Memory B cell (primary cell): Measurements from ENCODE around the gene ADD1.

ENCODE experiments used
- ATAC-seq: fragments of 150-1000 bp; cut with Tn5 transposase; 2 replicates; pipeline ENCODE4 v1.10.0; 2021; ENCODE audit warnings: low read depth, mild to moderate bottlenecking, moderate library complexity
- DNase-seq, 2 donors: peaks; one replicate each; pipeline ENCODE4 v3.0.0; 2022; ENCODE audit warnings: low spot score in 2 of 2
- H3K27ac Mint-ChIP-seq: one replicate; pipeline ENCODE4 v1.8.0; 2022; ENCODE audit warnings: mild to moderate bottlenecking, moderate library complexity, mixed read lengths
- H3K27me3 Mint-ChIP-seq: one replicate; pipeline ENCODE4 v1.8.0; 2022; ENCODE audit warnings: mixed read lengths
- H3K36me3 Mint-ChIP-seq: one replicate; pipeline ENCODE4 v1.8.0; 2022; ENCODE audit warnings: mild to moderate bottlenecking, mixed read lengths
- H3K4me1 Mint-ChIP-seq: one replicate; pipeline ENCODE4 v1.8.0; 2022; ENCODE audit warnings: mixed read lengths
- H3K4me3 Mint-ChIP-seq: one replicate; pipeline ENCODE4 v1.8.0; 2022; ENCODE audit warnings: mild to moderate bottlenecking, moderate library complexity, mixed read lengths
- H3K9me3 Mint-ChIP-seq: one replicate; pipeline ENCODE4 v1.8.0; 2022; ENCODE audit warnings: mixed read lengths

ADD1 gene

DNA sequence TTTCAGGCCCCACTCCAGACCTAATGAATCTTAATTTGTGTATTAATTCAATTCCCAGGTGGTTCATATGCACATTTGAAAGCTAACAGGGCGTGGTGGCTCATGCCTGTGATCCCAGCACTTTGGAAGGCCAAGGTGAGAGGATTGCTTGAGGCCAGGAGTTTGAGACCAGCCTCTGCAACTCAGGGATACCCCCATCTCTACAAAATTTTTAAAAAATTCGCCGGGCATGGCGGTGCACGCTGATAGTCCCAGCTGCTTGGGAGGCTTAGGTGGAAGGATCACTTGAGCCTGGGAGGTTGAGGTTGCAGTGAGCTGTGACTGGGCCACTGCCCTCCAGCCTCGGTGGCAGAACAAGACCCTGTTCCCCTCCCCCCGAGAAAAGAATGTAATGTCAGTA lies 31.2 kb downstream of the ADD1 start:
- Mint-ChIP-seq H3K27ac (no peak overlapping the region), H3K36me3 (peaks cover 24% of the 10 kb centered on the region), H3K4me3 (no peak overlapping the region), H3K9me3 (no peaks in the 10 kb centered on the region), H3K4me1 (peaks cover 17% of the 10 kb centered on the region), H3K27me3 (no peaks in the 10 kb centered on the region)
- ATAC-seq, result no peak
- DNase-seq, result no peak

DNA sequence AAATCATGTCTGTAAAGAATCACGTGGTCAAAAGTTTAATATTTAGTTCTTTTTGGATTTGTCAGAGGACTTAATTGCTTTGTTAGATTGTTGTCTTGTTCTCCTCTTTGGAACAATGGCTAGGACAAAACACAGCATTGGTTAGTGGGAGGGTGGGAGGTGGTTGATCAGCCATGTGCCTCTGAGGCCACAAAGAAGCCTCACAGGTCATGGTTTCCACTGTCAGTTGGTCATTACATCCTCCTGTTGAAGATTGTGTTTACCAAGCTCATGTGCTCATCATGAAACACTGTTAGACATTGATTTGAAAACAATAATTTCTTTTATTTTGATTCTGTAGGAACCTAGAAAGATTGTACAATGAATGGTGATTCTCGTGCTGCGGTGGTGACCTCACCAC lies 31.9 kb downstream of the ADD1 start:
- H3K27me3 Mint-ChIP-seq, result no peaks in the 10 kb centered on the region
- peaks cover 18% of the 10 kb centered on the region for H3K4me1 Mint-ChIP-seq
- ATAC-seq, result no peak
- peaks cover 27% of the 10 kb centered on the region for H3K36me3 Mint-ChIP-seq
- no peak for DNase-seq
- H3K27ac Mint-ChIP-seq, result no peak overlapping the region
- no peak overlapping the region for H3K4me3 Mint-ChIP-seq
- H3K9me3 Mint-ChIP-seq, result no peaks in the 10 kb centered on the region

DNA sequence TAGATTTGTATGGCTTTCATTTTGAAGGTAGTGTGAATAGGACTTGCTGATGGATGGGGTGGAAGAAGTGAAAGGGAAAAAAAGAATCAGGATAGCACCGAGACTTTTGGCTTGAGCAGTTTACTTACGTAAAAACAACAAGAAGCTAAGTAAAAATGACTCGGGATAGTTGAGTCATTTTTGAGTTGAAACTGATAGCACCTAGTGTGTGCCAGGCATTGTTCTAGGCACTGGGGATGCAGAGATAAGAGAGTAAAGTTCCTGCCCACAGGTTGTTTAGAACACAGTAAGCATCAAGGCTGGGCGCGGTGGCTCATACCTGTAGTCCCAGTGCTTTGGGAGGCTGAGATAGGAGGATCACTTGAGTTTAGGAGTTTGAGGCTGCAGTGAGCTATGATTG lies 34.7 kb downstream of the ADD1 start:
- Mint-ChIP-seq H3K27ac (peak overlapping the region; percentile 8), H3K4me3 (no peak overlapping the region), H3K36me3 (peaks cover 26% of the 10 kb centered on the region), H3K27me3 (no peaks in the 10 kb centered on the region), H3K4me1 (peaks cover 13% of the 10 kb centered on the region), H3K9me3 (no peaks in the 10 kb centered on the region)
- ATAC-seq (no peak), DNase-seq (no peak)

DNA sequence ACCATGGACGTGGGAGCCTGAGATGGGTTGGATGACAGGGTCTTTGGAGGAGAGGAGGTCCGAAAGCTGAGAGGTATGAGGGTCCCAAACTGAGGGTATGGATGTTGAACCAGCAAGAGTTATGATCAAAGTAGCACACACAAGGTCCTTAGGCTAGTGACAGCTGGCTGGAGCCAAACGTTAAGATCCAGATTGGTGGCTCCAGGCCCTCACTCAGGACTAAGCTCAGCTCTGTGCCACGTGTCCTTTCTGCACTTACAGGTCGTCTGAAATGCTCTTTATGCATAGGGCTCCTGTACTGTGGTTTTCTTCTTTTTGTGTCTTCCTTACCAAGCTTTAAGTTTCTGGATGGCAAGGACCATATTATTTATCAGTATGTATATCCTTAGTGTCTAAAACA lies 35.4 kb downstream of the ADD1 start:
- peaks cover 13% of the 10 kb centered on the region for H3K4me1 Mint-ChIP-seq
- DNase-seq (no peak), ATAC-seq (no peak)
- H3K36me3 Mint-ChIP-seq, result peaks cover 26% of the 10 kb centered on the region
- no peak overlapping the region for H3K4me3 Mint-ChIP-seq
- no peaks in the 10 kb centered on the region for H3K9me3 Mint-ChIP-seq
- H3K27ac Mint-ChIP-seq, result no peak overlapping the region
- no peaks in the 10 kb centered on the region for H3K27me3 Mint-ChIP-seq

DNA sequence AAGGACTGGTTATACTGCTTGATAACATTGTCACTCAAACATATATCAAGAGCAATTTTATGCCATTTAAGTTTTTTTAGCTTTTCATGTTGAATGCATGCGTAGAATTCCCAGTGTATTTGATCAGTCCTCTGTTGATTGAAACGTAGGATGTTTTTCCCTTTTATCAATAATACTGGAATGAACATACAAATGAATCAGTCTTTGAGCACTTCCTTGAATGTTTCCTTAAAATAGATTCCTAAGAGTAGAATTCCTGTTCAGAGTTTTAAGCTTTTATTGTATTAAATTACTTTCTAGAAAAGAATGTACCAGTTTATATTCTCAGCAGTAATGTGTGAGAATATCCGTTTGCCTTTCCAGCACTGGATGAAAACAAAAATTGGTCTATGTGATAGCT lies 37.8 kb downstream of the ADD1 start:
- Mint-ChIP-seq H3K27ac (no peak overlapping the region), H3K4me3 (no peak overlapping the region), H3K4me1 (peaks cover 13% of the 10 kb centered on the region), H3K27me3 (no peaks in the 10 kb centered on the region), H3K36me3 (peaks cover 41% of the 10 kb centered on the region), H3K9me3 (no peaks in the 10 kb centered on the region)
- DNase-seq (no peak), ATAC-seq (no peak)

DNA sequence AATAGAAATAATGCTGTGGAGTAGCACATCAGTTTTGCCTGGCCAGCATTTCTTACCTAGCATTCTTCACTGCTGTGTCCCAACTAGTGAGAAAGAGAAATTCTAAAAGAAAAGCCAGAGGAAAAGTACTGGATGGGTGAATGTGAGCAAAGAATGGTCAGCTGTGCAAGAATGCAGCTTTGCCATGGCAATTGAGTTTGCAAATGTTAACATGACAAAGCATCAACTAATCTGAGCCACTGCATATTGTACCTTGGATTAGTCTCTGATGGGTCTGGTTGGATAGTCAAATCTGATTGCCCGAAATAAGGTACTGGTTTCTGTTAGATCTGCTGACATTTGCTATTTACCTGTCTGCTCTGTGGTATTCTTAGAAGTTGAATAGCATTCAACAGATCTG lies 38.7 kb downstream of the ADD1 start:
- Mint-ChIP-seq H3K4me1 (peaks cover 14% of the 10 kb centered on the region), H3K27me3 (no peaks in the 10 kb centered on the region), H3K9me3 (no peaks in the 10 kb centered on the region), H3K27ac (no peak overlapping the region), H3K4me3 (no peak overlapping the region), H3K36me3 (peaks cover 45% of the 10 kb centered on the region)
- ATAC-seq, result no peak
- DNase-seq, result no peak

DNA sequence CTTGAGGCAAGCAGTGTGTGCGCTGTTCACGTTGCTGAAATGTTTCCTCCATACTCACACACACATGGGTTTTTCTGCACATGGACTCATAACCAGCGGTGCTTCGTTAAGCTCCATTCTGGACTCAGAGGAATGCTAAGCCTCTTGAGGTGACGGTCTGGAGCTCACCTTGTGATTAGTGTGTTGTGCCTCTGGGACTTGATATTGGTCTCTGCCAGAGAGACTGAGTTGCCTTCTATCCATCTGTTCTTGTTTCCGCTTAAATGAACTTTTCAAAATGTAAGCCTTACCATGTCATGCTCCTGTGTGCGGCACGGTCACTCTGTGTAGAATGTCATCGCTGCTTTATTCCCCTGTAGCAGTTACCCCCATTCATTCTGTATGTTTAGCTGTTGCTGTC lies 42.5 kb downstream of the ADD1 start:
- no peak overlapping the region for H3K4me3 Mint-ChIP-seq
- H3K4me1 Mint-ChIP-seq, result peaks cover 4% of the 10 kb centered on the region
- H3K27me3 Mint-ChIP-seq, result no peaks in the 10 kb centered on the region
- DNase-seq, result no peak
- H3K27ac Mint-ChIP-seq, result peak overlapping the region; percentile 28
- peaks cover 31% of the 10 kb centered on the region for H3K36me3 Mint-ChIP-seq
- H3K9me3 Mint-ChIP-seq, result no peaks in the 10 kb centered on the region
- no peak for ATAC-seq

DNA sequence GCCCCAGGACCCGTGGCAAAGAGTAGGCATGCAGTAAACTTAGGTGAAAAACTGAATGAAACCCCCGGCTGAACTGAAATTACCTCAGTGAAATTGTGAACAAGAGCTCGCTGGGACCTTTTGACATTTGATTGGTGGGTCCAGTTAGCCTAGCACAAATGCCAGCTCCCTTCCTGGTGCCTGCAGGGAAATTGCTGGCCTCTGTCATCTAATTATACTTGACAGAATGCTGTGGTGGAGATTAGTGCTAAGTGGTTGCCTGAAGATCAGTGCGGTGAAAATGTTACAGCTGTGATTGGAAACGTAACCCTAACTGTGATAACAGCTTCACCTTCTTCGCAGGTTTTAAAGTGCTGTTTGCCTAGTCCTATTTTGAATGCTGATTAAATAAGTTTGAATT lies 43.0 kb downstream of the ADD1 start:
- no peaks in the 10 kb centered on the region for H3K9me3 Mint-ChIP-seq
- ATAC-seq, result no peak
- peaks cover 5% of the 10 kb centered on the region for H3K4me1 Mint-ChIP-seq
- DNase-seq, result no peak
- no peaks in the 10 kb centered on the region for H3K27me3 Mint-ChIP-seq
- H3K27ac Mint-ChIP-seq, result peak overlapping the region; percentile 28
- peaks cover 30% of the 10 kb centered on the region for H3K36me3 Mint-ChIP-seq
- no peak overlapping the region for H3K4me3 Mint-ChIP-seq

DNA sequence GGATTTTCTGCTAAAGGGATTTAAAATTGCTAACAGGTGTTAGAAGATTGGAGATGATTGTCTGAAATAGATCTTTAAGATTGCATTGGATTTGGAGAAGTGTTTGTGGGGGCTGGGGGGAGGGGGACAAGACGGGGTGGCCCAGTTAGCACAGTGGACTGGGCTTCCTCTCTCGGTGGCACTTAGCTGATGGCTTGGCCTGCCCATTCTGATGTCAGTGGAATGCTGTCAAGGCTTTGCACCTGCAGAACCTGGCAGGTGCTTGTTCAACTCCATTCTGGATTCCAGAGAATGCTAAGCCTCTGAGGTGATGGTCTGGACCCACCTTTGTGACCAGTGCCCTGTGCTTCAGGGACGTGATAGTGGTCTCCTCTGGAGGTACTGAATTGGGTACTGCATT lies 43.7 kb downstream of the ADD1 start:
- DNase-seq, result no peak
- no peak for ATAC-seq
- H3K27me3 Mint-ChIP-seq, result no peaks in the 10 kb centered on the region
- no peak overlapping the region for H3K4me3 Mint-ChIP-seq
- H3K36me3 Mint-ChIP-seq, result peaks cover 32% of the 10 kb centered on the region
- H3K27ac Mint-ChIP-seq, result no peak overlapping the region
- H3K4me1 Mint-ChIP-seq, result peaks cover 7% of the 10 kb centered on the region
- H3K9me3 Mint-ChIP-seq, result no peaks in the 10 kb centered on the region

DNA sequence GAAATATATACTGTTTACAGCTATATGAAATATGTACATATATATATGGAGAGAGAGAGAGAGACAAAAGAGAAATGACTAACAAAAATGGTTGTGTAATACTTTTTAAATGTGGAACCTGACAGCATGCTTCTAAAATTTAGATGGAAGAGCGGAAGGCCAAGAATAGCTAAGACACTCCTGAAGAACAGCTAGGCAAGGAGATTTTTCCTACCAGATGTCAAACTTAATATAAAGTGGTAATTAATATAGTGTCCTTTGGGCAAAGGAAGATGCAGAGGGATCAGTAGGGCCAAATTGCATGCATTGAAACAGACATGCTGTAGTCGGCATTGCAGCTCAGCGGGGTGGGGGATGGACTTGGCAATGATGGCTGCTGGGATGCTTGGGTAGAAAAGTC lies 45.2 kb downstream of the ADD1 start:
- H3K27ac Mint-ChIP-seq, result no peak overlapping the region

DNA sequence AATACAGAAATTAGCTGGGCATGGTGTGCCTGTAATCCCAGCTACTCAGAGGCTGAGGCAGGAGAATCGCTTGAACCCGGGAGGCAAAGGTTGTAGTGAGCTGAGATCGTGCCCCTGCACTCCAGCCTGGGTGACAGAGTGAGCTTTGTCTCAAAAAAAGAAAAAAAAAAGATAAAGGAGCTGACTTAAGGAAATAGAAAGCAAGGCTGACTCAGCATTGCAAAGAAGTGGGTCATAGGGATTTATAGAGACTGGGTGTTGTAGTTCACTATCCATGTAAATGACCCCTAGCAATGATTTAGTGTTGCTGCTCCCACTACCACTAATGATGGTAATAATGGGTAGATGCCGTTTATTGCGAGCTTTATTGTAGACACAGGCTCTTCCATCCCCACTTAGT lies 47.6 kb downstream of the ADD1 start:
- H3K4me1 Mint-ChIP-seq, result peaks cover 9% of the 10 kb centered on the region
- no peak for DNase-seq
- H3K36me3 Mint-ChIP-seq, result peaks cover 29% of the 10 kb centered on the region
- no peaks in the 10 kb centered on the region for H3K27me3 Mint-ChIP-seq
- H3K27ac Mint-ChIP-seq, result peak overlapping the region; percentile 53
- ATAC-seq, result no peak
- H3K9me3 Mint-ChIP-seq, result no peaks in the 10 kb centered on the region
- H3K4me3 Mint-ChIP-seq, result no peak overlapping the region

More for the DNA sequence above, 45.2 kb downstream of the ADD1 start:
- Mint-ChIP-seq H3K36me3 (peaks cover 32% of the 10 kb centered on the region), H3K9me3 (no peaks in the 10 kb centered on the region), H3K4me1 (peaks cover 7% of the 10 kb centered on the region), H3K27me3 (no peaks in the 10 kb centered on the region), H3K4me3 (no peak overlapping the region)
- ATAC-seq (no peak), DNase-seq (no peak)

DNA sequence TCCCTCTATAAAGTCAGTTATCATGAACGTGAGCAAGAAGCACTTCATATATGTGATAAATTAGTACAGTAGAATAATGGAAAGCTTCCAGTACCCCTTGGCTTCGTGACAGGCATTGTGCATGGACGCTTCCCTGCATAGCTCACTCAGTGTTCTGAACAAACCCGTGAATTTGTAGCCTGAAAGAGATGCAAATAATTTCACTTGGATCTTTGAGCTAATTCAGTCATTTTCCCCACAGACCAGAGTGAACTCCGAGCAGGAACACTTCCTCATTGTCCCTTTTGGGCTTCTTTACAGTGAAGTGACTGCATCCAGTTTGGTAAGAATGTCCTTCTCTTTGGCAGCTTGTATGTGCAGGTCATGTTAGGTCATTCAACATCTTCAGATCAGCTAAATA lies 50.1 kb downstream of the ADD1 start:
- no peak overlapping the region for H3K4me3 Mint-ChIP-seq
- H3K4me1 Mint-ChIP-seq, result peaks cover 5% of the 10 kb centered on the region
- ATAC-seq, result no peak

DNA sequence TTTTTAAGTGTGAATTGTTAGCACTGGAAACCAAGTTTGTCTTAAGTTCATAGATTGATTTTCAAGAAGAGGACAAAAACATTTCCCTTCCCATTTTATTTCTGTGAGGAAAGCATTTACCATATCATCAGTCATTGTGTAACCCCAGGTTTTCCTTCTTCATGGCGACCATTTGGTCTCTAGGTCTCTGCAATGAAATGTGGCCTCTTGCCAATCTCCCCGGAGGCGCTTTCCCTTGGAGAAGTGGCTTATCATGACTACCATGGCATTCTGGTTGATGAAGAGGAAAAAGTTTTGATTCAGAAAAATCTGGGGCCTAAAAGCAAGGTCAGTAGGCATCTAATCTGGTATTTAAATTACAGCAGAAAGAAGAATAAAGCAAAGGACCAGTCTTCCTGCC lies 54.4 kb downstream of the ADD1 start:
- no peak for DNase-seq
- Mint-ChIP-seq H3K36me3 (peaks cover 35% of the 10 kb centered on the region), H3K27me3 (no peaks in the 10 kb centered on the region), H3K9me3 (no peaks in the 10 kb centered on the region), H3K27ac (no peak overlapping the region), H3K4me1 (peaks cover 3% of the 10 kb centered on the region), H3K4me3 (no peak overlapping the region)
- ATAC-seq, result no peak

More for the DNA sequence above, 50.1 kb downstream of the ADD1 start:
- no peaks in the 10 kb centered on the region for H3K27me3 Mint-ChIP-seq
- H3K9me3 Mint-ChIP-seq, result no peaks in the 10 kb centered on the region
- no peak for DNase-seq
- peaks cover 24% of the 10 kb centered on the region for H3K36me3 Mint-ChIP-seq
- no peak overlapping the region for H3K27ac Mint-ChIP-seq

DNA sequence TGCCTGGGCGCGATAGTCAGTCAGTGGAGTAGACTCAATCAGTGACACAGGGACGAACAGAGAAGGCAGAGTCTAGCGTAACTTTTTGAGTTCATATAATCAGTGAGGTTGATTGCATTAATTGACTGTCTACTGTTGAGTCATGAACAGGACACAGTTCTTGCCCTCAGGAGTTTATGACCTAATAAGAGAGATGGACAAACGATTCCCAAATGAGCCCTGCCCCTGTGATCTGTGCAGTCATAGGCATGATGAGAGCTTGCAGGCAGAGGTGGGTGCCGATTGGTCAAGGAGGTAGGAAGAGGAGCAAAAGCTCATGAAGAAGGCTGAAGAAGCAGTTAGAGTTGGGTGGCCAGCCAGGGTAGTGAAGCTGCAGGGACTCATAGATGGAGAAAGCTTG lies 57.1 kb downstream of the ADD1 start:
- DNase-seq (no peak), ATAC-seq (no peak)
- Mint-ChIP-seq H3K27me3 (no peaks in the 10 kb centered on the region), H3K4me3 (no peak overlapping the region), H3K36me3 (peaks cover 38% of the 10 kb centered on the region), H3K27ac (peak overlapping the region; percentile 28), H3K4me1 (peaks cover 6% of the 10 kb centered on the region), H3K9me3 (no peaks in the 10 kb centered on the region)

DNA sequence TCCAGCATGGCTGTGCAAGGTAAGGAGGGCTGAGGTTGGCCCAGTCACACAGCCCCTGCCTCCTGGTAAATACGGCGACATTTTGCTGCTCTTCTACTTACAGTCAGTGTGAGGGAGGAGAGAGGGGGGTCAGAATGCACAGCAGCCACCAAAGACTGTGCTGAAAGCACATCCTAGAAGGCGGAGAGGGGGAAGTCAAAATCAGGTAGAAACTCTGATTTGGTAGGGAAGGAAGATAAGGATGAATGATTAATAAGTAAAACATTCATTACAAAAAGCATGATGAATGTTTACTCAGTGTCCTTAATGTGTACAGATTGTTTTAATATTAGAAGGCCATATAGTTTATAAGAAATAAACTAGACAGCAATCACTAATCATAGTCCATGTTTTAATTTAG lies 57.5 kb downstream of the ADD1 start:
- Mint-ChIP-seq H3K4me3 (no peak overlapping the region), H3K9me3 (no peaks in the 10 kb centered on the region), H3K27me3 (no peaks in the 10 kb centered on the region), H3K4me1 (peaks cover 6% of the 10 kb centered on the region), H3K36me3 (peaks cover 39% of the 10 kb centered on the region), H3K27ac (peak overlapping the region; percentile 28)
- ATAC-seq, result no peak
- DNase-seq, result no peak

DNA sequence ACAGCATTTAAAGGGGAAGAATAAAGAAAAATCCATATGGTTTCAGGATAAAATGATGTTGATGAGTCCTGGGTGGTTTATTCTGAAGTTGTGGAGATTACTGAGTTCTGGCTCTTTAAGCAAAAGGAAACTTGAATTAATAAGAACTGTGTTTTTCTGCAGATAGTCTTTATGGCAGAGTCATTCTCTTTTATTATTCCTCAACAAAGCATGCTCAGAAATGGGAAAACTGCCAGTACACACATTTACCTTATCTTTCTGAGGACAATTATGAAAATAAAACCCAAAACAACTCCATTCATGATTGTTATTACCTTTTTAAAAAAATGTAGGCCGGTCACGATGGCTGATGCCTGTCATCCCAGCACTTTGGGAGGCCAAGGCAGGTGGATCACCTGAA lies 58.5 kb downstream of the ADD1 start:
- Mint-ChIP-seq H3K27me3 (no peaks in the 10 kb centered on the region), H3K36me3 (peaks cover 41% of the 10 kb centered on the region), H3K9me3 (no peaks in the 10 kb centered on the region), H3K4me1 (peaks cover 6% of the 10 kb centered on the region), H3K27ac (no peak overlapping the region), H3K4me3 (no peak overlapping the region)
- no peak for ATAC-seq
- DNase-seq, result no peak
